KMS-11 (cell line): ENCODE results near the gene ZC3H10.
A peak's percentile ranks its signal among the peaks of the same experiment; 100 is the strongest.

ENCODE experiments used
- H2AFZ ChIP-seq: fragments of 200-600 bp; sonication (generic); 2 replicates; pipeline ENCODE4 v1.6.1; 2016; ENCODE audit warnings: antibody characterized with exemption, mixed run types, low read depth
- H3K27ac ChIP-seq: fragments of 200-600 bp; sonication (generic); 2 replicates; pipeline ENCODE4 v1.6.1; 2016; ENCODE audit warnings: mild to moderate bottlenecking, mixed run types
- H3K27me3 ChIP-seq: fragments of 200-600 bp; sonication (generic); 2 replicates; pipeline ENCODE4 v1.6.1; 2017; ENCODE audit warnings: mild to moderate bottlenecking, low read depth, mixed run types, moderate library complexity; ENCODE audit not compliant: insufficient read depth
- H3K36me3 ChIP-seq: fragments of 200-600 bp; sonication (generic); 2 replicates; pipeline ENCODE4 v1.6.1; 2017; ENCODE audit warnings: mild to moderate bottlenecking, mixed run types; ENCODE audit not compliant: insufficient read depth
- H3K4me1 ChIP-seq: fragments of 200-600 bp; sonication (generic); 2 replicates; pipeline ENCODE4 v1.6.1; 2016; ENCODE audit warnings: mild to moderate bottlenecking, low read depth, mixed run types; ENCODE audit not compliant: poor library complexity, severe bottlenecking
- H3K4me2 ChIP-seq: fragments of 200-600 bp; sonication (generic); 2 replicates; pipeline ENCODE4 v1.7.0; 2016; ENCODE audit warnings: mild to moderate bottlenecking, mixed run types
- H3K4me3 ChIP-seq: fragments of 200-600 bp; sonication (generic); IDR thresholded peaks from 2 replicates; pipeline ENCODE4 v1.6.1; 2017; ENCODE audit warnings: low read depth, low read length, mixed read lengths; ENCODE audit not compliant: insufficient read depth
- H3K79me2 ChIP-seq: fragments of 200-600 bp; sonication (generic); 2 replicates; pipeline ENCODE4 v1.6.1; 2016; ENCODE audit warnings: low read depth, mixed run types; ENCODE audit not compliant: insufficient read depth
- H3K9ac ChIP-seq: fragments of 200-600 bp; sonication (generic); 2 replicates; pipeline ENCODE4 v1.6.1; 2016; ENCODE audit warnings: mild to moderate bottlenecking, mixed run types
- H4K20me1 ChIP-seq: fragments of 200-600 bp; sonication (generic); 2 replicates; pipeline ENCODE4 v1.6.1; 2016; ENCODE audit warnings: mild to moderate bottlenecking, mixed run types; ENCODE audit not compliant: insufficient read depth
- TF ChIP-seq, protein P1 (sequence below): fragments of 200-600 bp; sonication (generic); conservative IDR thresholded peaks from 2 replicates; pipeline ENCODE4 v1.6.1; 2017; ENCODE audit warnings: low read depth, mild to moderate bottlenecking, antibody characterized with exemption, low read length, moderate library complexity, mixed read lengths

Gene ZC3H10

DNA sequence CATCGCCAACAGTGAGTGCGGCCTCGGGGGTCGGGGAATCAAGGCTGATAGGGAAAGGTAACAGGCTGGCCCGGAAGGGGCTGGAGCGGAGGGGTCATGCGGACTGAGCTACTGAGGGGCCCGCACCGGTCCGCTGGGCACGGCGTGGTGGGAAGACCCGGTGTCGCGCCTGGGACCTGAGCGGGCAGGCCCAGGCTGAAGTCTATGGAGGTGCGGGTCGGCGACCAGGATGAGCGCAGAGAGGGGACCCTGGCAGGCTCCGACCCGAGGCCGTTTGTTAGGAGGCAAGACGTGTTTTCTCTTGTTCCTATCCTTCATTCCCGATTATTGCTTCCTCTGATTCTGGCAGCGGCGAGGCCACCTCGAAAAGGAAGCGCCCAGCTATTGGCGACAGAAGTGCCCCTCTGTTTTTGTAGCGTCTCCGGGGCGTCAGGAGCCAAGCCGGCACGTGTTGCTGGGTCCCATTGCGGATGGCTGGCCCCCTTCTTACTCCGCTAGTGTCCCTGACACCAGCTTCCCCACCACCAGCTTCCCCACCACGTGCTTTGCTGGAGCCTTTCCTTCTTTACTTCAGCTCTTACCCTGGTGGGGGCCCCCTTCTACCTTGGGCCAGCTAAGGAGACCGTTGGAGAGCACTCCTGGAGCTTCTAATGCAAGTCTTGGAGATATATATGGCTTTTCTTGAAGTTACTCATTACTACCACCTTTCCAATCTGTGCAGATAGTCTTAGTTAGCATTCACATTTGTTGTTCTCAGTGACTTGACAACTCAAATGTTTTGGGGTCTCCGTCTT, 13.1 kb upstream of the ZC3H10 start:
- Histone ChIP-seq H4K20me1 (peaks cover 17% of the 10 kb centered on the region), H3K27ac (peak overlapping the region; percentile 61), H3K79me2 (peaks cover 49% of the 10 kb centered on the region), H3K9ac (peak overlapping the region; percentile 86), H2AFZ (peak overlapping the region; percentile 67), H3K4me1 (peaks cover 32% of the 10 kb centered on the region), H3K36me3 (peaks cover 37% of the 10 kb centered on the region; the same call in 1 of the 2 replicates), H3K4me3 (peak overlapping the region; percentile 37), H3K27me3 (no peaks in the 10 kb centered on the region), H3K4me2 (peak overlapping the region; percentile 81)
- TF ChIP-seq, protein P1, sequence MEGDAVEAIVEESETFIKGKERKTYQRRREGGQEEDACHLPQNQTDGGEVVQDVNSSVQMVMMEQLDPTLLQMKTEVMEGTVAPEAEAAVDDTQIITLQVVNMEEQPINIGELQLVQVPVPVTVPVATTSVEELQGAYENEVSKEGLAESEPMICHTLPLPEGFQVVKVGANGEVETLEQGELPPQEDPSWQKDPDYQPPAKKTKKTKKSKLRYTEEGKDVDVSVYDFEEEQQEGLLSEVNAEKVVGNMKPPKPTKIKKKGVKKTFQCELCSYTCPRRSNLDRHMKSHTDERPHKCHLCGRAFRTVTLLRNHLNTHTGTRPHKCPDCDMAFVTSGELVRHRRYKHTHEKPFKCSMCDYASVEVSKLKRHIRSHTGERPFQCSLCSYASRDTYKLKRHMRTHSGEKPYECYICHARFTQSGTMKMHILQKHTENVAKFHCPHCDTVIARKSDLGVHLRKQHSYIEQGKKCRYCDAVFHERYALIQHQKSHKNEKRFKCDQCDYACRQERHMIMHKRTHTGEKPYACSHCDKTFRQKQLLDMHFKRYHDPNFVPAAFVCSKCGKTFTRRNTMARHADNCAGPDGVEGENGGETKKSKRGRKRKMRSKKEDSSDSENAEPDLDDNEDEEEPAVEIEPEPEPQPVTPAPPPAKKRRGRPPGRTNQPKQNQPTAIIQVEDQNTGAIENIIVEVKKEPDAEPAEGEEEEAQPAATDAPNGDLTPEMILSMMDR: peak; percentile 32; the same call in 1 of the 2 replicates

DNA sequence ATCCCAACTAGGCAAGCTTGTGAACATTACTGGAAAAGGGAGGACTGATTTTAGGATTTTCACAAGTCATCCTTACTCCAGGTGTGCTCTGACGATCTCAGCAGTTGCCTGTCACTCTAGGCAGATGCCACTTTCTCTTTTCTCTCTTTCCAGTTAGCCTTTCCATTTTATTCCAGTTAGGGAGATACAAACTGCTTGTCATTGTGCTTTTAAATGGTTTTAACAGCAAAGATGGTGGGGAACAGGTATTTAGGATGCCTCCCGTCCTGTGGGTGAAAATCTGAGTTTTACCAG, 12.5 kb upstream of the ZC3H10 start:
- Histone ChIP-seq H3K79me2 (peaks cover 49% of the 10 kb centered on the region), H3K9ac (peak overlapping the region; percentile 86), H3K4me1 (peaks cover 32% of the 10 kb centered on the region), H2AFZ (no peak overlapping the region), H3K4me3 (no peak overlapping the region), H3K36me3 (peaks cover 43% of the 10 kb centered on the region; the same call in 1 of the 2 replicates), H3K4me2 (peak overlapping the region; percentile 81), H3K27me3 (no peaks in the 10 kb centered on the region), H3K27ac (peak overlapping the region; percentile 61), H4K20me1 (peaks cover 17% of the 10 kb centered on the region)
- TF ChIP-seq, protein P1: 0 out of 2 replicates have a peak, but pooled peaks have one; percentile 4

DNA sequence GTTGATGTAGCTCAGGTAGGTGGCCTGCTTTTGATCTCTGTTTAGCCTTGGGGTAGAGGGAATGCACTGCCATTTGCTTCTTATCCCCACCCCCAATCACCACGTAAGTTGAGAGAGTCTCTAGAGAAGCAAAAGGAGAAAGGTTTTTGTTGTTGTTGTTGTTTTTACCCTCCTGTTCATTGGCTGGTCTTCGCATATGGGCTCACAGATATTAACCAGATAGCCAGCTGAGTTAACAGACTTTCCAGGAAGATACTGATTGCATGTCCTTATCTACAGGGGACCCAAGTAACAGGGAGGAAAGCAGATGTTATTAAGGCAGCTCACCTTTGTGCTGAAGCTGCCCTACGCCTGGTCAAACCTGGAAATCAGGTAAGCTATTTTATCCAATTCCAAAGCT, 10.8 kb upstream of the ZC3H10 start:
- H3K9ac ChIP-seq: no peak overlapping the region
- H3K4me2 ChIP-seq: peak overlapping the region; percentile 81; the same call in 1 of the 2 replicates
- peaks cover 17% of the 10 kb centered on the region for H4K20me1 ChIP-seq
- H3K79me2 ChIP-seq: peaks cover 49% of the 10 kb centered on the region
- H3K27me3 ChIP-seq: no peaks in the 10 kb centered on the region
- H3K36me3 ChIP-seq: peaks cover 56% of the 10 kb centered on the region; the same call in 1 of the 2 replicates
- no peak overlapping the region for H3K4me3 ChIP-seq
- TF ChIP-seq, protein P1: no peak
- no peak overlapping the region; the same call in 1 of the 2 replicates for H3K27ac ChIP-seq
- peaks cover 32% of the 10 kb centered on the region for H3K4me1 ChIP-seq
- H2AFZ ChIP-seq: no peak overlapping the region

GRCh38 chr12:56110571-56110970, 7.5 kb upstream of the ZC3H10 start:
- Histone ChIP-seq H3K9ac (no peak overlapping the region), H2AFZ (no peak overlapping the region), H3K4me3 (no peak overlapping the region), H3K4me2 (no peak overlapping the region), H3K27me3 (no peaks in the 10 kb centered on the region), H3K4me1 (peaks cover 24% of the 10 kb centered on the region), H3K36me3 (peaks cover 65% of the 10 kb centered on the region; the same call in 1 of the 2 replicates), H3K27ac (no peak overlapping the region), H4K20me1 (peaks cover 17% of the 10 kb centered on the region), H3K79me2 (peaks cover 36% of the 10 kb centered on the region)
- TF ChIP-seq, protein P1: no peak
